IPS DF 4.7 (cell line): ENCODE measurements around the gene SPHK2.
"Not testable (repeated sequence)": the region's sequence is repeated elsewhere in the genome, so short reads cannot be mapped to it uniquely, and the experiment has no call there.

Experiments used
- DNase-seq: peaks from one replicate; pipeline ENCODE4 v3.0.0-alpha.2; 2013; ENCODE audit warnings: low spot score; ENCODE audit errors: extremely low read depth

The SPHK2 gene

GRCh38 chr19:48624067-48624594 is 4.8 kb downstream of the SPHK2 start:
- DNase-seq, result no peak

DNA sequence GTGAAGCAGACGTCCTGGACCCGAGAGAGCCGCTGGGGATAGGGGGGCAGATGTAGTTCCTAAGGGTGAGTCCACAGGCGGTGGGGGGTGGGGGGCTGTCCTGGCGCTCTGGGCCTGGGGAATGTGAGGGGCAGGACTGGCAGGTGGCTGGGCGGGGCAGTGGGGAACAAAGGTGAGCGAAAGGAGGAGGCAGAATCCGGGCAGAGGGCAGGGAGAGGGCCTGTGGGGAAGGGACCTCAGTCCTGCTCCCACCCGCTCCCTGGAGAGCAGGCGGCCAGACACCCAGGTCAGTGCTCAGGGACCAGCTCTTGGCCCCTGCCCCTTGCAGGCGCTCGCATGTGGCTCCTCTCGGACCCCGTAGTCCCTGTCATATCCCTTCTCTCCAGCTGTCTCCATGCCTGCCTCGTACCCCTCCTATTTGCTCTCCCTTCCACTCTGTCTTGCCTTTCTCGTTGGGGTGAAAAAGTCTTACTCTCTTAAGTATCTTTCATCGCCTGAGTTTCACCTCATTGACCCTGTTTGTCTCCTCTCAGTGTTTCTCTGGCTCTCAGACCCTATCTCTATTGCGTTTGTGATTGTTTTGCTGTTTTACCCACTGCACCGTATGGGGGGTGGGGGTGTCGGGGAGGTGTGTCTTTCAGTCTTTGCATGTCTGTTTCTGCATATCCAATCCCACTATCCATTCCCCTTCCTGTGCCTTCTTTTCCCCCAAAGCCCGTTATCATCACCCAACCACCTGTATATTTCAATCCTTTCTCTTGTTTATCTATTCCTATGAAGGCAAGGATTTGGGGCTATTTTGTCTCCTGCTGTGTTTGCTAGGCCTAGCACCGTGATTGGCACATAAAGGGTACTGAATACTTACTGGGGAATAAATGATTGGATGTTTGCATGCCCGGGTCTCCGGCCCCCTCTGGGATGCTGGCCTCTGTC is 5.8 kb downstream of the SPHK2 start:
- no peak for DNase-seq

DNA sequence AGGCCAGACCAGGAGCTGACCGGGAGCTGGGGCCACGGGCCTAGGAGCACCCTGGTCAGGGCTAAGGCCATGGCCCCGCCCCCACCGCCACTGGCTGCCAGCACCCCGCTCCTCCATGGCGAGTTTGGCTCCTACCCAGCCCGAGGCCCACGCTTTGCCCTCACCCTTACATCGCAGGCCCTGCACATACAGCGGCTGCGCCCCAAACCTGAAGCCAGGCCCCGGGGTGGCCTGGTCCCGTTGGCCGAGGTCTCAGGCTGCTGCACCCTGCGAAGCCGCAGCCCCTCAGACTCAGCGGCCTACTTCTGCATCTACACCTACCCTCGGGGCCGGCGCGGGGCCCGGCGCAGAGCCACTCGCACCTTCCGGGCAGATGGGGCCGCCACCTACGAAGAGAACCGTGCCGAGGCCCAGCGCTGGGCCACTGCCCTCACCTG is 6.6 kb downstream of the SPHK2 start:
- DNase-seq, result no peak

DNA sequence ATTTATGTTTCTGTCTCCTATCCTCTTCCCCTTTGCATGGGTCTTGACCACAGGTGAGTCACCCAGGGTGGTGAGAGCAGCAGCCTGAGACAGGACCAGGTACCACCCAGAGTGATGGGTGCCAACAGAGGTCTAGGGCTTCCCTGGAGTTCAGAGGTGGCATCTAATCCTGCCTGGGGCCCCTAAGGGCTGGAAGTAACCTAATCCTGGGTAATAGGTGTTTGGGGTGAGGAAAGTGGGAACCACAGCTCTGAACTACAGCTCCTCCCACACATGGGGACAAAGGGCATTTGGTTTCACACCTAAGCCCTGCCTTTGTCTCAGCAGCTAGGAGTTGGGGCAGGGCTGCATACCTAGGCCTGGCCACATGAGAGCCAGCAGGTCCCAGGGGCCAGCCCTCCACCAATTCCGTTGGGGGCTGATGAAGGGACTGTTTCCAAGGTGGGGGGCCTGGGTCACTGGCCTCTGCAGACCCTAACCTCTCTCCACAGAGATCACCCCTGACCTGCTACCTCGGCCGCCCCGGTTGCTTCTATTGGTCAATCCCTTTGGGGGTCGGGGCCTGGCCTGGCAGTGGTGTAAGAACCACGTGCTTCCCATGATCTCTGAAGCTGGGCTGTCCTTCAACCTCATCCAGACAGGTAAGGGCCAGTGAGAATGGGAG is 8.0 kb downstream of the SPHK2 start:
- no peak for DNase-seq

- no peak for DNase-seq
Observed at GRCh38 chr19:48627865-48628314, 8.6 kb downstream of the SPHK2 start.

GRCh38 chr19:48628486-48629296 is 9.4 kb downstream of the SPHK2 start:
- DNase-seq, result no peak

GRCh38 chr19:48629297-48629598 is 9.9 kb downstream of the SPHK2 start:
- DNase-seq, result no peak

GRCh38 chr19:48629599-48630295 is 10.4 kb downstream of the SPHK2 start:
- DNase-seq, result no peak

GRCh38 chr19:48630296-48631063 is 11.2 kb downstream of the SPHK2 start:
- DNase-seq, result no peak

- no peak for DNase-seq
Observed at GRCh38 chr19:48631225-48631624, 11.9 kb downstream of the SPHK2 start.

- DNase-seq, result not testable (repeated sequence)
Observed at GRCh38 chr19:48632286-48632685, 13.0 kb downstream of the SPHK2 start.

- no peak for DNase-seq
Observed at GRCh38 chr19:48632692-48633147, 13.4 kb downstream of the SPHK2 start.

DNA sequence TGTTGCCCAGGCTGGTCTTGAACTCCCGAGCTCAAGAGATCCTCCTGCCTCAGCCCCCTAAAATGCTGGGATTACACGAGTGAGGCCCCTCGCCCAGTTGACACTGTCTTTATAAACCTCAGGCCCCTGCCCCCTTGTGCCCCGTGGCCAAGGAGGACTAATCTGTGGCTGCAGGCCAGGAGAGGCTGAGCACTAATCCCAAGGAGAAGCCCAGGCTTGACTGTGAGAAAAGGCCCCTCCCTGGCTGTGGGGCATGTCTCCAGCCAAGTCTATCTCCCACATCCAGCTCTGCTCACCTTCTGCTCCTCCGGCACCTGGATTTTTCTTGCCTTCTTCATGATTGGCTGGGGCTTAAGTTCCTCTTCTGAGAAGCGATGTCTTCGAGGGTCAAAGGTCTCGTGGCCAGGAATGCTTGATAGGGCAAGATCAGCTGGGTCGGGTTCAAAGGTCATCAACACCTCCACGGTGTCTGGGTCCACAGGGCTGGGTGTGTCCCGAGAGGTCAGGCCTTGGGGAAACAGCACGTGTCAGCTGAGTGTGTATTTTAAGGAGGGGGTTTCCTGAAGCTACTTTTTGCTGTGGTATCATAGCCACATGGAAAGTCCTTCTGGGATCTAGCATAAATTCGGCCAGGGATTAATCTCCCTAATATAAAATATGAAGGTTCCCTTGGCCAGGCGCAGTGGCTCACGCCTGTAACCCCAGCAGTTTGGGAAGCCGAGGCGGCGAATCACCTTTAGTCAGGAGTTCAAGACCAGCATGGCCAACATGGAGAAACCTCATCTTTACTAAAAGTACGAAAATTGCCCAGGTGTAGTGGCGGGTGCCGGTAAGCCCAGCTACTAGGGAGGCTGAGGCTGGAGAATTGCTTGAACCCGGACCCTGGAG is 14.1 kb downstream of the SPHK2 start:
- DNase-seq, result no peak

- no peak for DNase-seq
Observed at GRCh38 chr19:48634036-48634342, 14.7 kb downstream of the SPHK2 start.

GRCh38 chr19:48634424-48635262 is 15.3 kb downstream of the SPHK2 start:
- no peak for DNase-seq

DNA sequence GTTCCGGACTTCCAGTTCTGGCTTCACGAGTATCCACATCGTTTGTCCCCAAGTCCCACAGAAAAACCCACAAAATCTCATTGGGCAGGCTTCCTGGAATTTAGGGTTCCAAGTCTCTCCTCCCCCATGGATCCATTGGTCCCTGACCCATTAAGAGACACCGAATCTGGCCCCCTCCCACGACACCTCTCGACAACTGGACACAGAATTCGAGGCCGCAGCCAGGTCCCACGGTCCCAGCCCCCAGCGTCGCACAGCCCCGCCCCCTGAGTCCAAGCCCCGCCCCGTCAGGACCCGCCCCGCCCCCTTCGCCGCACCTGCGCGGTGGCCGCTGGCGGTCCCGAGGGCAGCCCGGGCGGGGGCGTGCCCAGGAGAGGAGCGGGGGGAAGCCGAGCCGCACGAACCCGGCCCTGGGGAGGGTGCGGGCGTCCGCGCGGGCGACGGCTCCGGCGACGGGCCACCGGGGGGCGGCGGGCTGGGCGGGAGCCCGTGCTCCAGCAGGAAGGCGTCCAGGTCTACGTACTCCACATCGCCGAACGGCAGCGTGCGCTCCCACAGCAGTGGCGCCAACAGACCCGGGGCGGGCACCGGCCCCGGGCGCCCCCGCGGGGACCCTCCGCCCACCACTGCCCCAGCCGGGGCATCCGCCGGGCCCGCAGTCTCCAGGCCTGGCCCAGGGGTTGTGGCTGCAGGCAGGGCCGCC is 16.1 kb downstream of the SPHK2 start:
- no peak for DNase-seq

DNA sequence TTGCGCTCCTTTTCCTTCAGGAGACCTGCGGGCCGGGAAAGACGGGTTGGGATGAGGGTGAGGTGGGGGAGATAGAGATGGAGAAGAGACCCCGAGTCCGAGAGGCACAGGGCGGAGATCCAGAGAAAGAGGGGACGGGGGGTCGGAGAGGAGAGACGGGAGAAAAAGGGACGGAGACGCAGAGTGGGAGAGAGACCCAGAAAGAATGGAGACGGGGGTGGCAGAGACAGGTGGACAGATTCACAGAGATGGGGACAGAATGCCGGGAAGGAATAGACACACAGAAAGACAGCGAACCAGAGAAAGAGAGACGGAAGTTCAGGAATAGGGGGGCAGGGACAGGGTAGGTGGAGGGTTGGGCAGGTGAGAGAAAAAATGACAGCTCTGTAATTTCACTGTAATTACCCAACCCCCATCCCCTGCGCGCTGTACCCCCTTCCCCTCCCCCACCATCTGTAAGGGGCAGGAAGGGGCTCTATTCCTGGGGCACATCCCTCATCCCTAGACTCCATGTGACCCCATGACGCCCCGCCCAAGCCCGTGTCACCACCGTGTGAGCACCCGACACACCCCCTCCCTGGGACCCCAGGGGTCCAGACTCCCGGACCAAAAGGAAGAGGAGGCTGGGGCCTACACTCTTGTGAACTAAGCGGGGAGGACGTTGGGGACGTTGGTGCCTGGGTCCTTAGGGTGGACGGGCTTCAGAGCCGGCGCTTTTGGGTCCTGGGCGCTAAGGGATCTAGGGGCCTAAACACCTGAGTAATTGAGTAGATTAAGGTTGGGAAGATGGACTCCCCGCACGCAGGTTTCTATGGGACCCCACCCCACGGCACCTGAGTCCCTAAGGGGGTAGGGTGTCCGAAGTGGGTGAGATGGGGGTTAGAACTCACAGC is 16.9 kb downstream of the SPHK2 start:
- no peak for DNase-seq
